Spinal cord (tissue), 10 donors: ENCODE data around the gene PRAMEF2. TPM values are rescaled to one million over a fixed set of nuclear protein-coding genes. Genes with fewer than 3 reads are reported as not detected.
"Not testable (repeated sequence)": the region's sequence is repeated elsewhere in the genome, so short reads cannot be mapped to it uniquely, and the experiment has no call there.

Experiments
- DNase-seq, 6 donors: peaks; one replicate each; pipeline versions ENCODE4 v3.0.0 to v3.0.0-alpha.2; 2013 to 2015; ENCODE audit warnings: low spot score in 6 of 6, low read depth in 4 of 6
- H3K27ac ChIP-seq: one replicate; pipeline ENCODE4 v1.5.1; 2013; ENCODE audit warnings: low read depth, low read length, control low read depth
- H3K27me3 ChIP-seq: one replicate; pipeline ENCODE4 v1.6.1; 2013; ENCODE audit warnings: low read length; ENCODE audit not compliant: control insufficient read depth, insufficient read depth
- H3K36me3 ChIP-seq: one replicate; pipeline ENCODE4 v1.6.1; 2013; ENCODE audit warnings: low read length; ENCODE audit not compliant: control insufficient read depth, insufficient read depth
- H3K4me1 ChIP-seq: one replicate; pipeline ENCODE4 v1.6.1; 2013; ENCODE audit warnings: low read length; ENCODE audit not compliant: control insufficient read depth, insufficient read depth
- H3K4me3 ChIP-seq: one replicate; pipeline ENCODE4 v1.5.1; 2013; ENCODE audit warnings: low read depth, low read length, control low read depth
- H3K9me3 ChIP-seq: one replicate; pipeline ENCODE4 v1.6.1; 2013; ENCODE audit warnings: low read length; ENCODE audit not compliant: control insufficient read depth, insufficient read depth
- WGBS: methylation state at CpG from one replicate; pipeline ENCODE4 v1.1.5; 2013; ENCODE audit warnings: missing lambda C conversion rate; ENCODE audit not compliant: insufficient coverage; 5-methylcytosine and 5-hydroxymethylcytosine counted together
- long read RNA-seq, 4 donors: transcript quantifications; one replicate each; lab custom pipeline, GENCODE V29; 2026
- polyA plus RNA-seq, 2 donors: library from polyadenylated mRNA; unstranded; fragments of 120-200 nt; gene quantifications; one replicate each; pipeline ENCODE4 v1.2.1, GENCODE V29; 2013; ENCODE audit not compliant: insufficient read length in 2 of 2
- total RNA-seq, 2 donors: library from RNA; depleted of rRNA in 1 of 2; stranded (reverse); fragments of 120-200 nt in 1 of 2; fragments of >200 nt in 1 of 2; gene quantifications; one replicate each; pipeline versions ENCODE4 v1.2.3 to v1.2.4, GENCODE V29; 2013 to 2014
- donor health status: healthy.

Gene PRAMEF2, protein sequence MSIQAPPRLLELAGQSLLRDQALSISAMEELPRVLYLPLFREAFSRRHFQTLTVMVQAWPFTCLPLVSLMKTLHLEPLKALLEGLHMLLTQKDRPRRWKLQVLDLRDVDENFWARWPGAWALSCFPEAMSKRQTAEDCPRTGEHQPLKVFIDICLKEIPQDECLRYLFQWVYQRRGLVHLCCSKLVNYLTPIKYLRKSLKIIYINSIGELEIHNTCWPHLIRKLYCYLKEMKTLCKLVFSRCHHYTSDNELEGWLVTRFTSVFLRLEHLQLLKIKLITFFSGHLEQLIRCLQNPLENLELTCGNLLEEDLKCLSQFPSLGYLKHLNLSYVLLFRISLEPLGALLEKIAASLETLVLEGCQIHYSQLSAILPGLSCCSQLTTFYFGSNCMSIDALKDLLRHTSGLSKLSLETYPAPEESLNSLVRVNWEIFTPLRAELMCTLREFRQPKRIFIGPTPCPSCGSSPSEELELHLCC
- total RNA-seq (not detected), polyA plus RNA-seq (not detected)
- long read RNA-seq, donor 1 = 0 reads
- long read RNA-seq, donor 2 = 0 reads
- long read RNA-seq, donor 3 = 0 reads
- long read RNA-seq, donor 4 = 0 reads

- H3K9me3 ChIP-seq, H3K27ac ChIP-seq, H3K4me1 ChIP-seq, H3K4me3 ChIP-seq, H3K27me3 ChIP-seq, H3K36me3 ChIP-seq, DNase-seq: not testable (repeated sequence)
- WGBS = no CpG with 5 or more reads among the region's 2 CpGs
These were observed at the start of gene PRAMEF2 for GRCh38 chr1:12856786-12857185. Gene PRAMEF2 (plus strand): TSS chr1:12857086. CDS start chr1:12859010, 1,924 bp downstream.

DNA sequence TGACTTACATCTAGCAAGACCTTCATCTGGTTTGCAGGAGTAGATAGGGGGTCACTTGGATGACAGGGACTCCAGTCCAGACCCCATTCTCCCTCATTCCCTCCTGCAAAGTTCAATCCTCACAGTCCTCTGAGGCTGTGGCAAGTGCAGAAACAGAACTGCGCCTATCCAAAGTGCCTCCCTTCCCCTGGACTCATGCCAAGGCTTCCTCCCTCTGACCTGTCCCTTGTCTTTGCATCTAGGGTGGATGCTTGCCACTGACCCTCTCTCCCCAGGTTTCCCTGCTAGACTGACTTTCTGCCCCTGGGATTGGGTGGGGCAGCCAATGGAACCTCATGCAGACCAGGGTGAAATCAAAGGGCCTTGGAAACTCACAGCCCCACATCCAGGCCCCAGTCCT is 47.0 kb upstream of the PRAMEF2 start:
- H3K27me3 ChIP-seq = no peaks in the 10 kb centered on the region
- H3K4me3 ChIP-seq = no peak overlapping the region
- WGBS = 100% methylated on average over 1 of the region's 1 CpG
- H3K9me3 ChIP-seq = no peaks in the 10 kb centered on the region
- no peak overlapping the region for H3K27ac ChIP-seq
- DNase-seq = no peak
- H3K4me1 ChIP-seq = no peaks in the 10 kb centered on the region
- no peaks in the 10 kb centered on the region for H3K36me3 ChIP-seq

DNA sequence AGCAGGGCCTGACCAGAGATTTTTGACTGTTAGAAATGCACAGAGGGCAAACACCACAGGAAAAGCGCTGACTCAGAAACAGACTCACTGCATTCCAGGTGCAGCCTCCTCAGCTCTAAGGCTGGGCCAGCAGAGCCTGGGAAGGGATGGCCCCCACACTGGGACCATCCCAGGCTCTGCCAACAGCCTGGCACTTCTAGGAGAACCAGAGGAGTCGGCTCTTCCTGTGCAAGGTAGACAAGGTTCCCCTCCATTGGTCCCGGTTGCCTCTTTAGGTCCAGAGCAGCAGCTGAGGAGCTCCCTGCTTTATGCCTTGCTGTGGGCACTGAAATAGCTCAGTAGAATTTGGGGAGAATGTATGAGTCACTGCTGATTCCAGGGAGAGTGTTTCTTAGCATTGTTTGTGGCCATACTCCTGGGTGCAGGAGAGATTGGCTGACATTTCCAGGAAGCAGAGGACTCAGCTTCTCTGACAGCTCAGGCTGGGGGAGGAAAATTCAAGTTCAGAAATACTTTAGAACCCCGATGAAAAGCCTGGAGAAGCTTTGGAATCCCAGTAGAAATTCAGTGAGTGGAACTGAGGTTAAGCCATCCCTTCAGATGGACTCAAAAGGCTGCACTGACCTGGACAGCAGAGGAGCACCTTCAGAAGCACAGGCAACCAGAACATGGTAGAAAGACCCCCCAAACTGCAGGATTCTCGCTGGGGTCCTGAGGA is 46.0 kb upstream of the PRAMEF2 start:
- Histone ChIP-seq H3K9me3 (no peaks in the 10 kb centered on the region), H3K4me1 (no peaks in the 10 kb centered on the region), H3K27ac (no peak overlapping the region), H3K4me3 (no peak overlapping the region), H3K27me3 (no peaks in the 10 kb centered on the region), H3K36me3 (no peaks in the 10 kb centered on the region)
- DNase-seq = no peak
- WGBS = 76% methylated on average over 5 of the region's 5 CpGs

GRCh38 chr1:12811409-12811784 is 45.5 kb upstream of the PRAMEF2 start:
- Histone ChIP-seq H3K4me3 (no peak overlapping the region), H3K9me3 (no peaks in the 10 kb centered on the region), H3K27me3 (no peaks in the 10 kb centered on the region), H3K36me3 (no peaks in the 10 kb centered on the region), H3K27ac (no peak overlapping the region), H3K4me1 (no peaks in the 10 kb centered on the region)
- DNase-seq = no peak
- WGBS = 100% methylated on average over 1 of the region's 2 CpGs

DNA sequence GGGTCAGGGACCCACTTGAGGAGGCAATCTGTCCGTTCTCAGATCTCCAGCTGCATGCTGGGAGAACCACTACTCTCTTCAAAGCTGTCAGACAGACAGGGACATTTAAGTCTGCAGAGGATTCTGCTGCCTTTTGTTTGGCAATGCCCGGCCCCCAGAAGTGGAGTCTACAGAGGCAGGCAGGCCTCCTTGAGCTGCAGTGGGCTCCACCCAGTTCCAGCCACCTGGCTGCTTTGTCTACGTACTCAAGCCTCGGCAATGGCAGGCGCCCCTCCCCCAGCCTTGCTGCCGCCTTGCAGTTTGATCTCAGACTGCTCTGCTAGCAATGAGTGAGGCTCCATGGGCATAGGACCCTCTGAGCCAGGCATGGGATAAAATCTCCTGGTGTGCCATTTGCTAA is 37.8 kb upstream of the PRAMEF2 start:
- H3K9me3 ChIP-seq, H3K4me3 ChIP-seq, H3K36me3 ChIP-seq, H3K27ac ChIP-seq, DNase-seq, H3K27me3 ChIP-seq, H3K4me1 ChIP-seq: not testable (repeated sequence)
- WGBS = 87% methylated on average over 5 of the region's 6 CpGs

DNA sequence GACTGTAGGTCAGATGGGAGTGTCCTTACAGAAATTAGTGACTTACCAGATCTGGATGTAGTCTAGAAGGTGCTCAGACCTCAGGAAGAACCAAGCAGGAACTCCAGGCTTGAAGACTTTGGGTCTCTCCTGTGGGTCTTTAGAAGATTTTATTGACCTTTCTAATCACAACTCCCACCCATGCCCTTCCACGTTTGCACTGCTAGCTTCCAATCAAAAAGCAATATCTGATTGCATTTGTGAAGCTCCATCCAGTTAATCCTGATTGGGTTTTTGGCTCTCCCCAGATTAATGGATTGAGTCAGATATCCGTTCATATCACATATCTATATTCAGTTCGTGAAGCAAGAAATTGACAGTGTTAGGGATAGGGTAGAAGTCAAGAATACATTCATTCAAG is 25.6 kb upstream of the PRAMEF2 start, which contains the start of gene PRAMEF11:
PRAMEF11 (minus strand) TSS at position 101 of the 400 bp plus-strand sequence. CDS start 2,621 bp downstream, outside the sequence.
- not testable (repeated sequence) for H3K27ac ChIP-seq, H3K9me3 ChIP-seq, DNase-seq, H3K4me1 ChIP-seq, H3K36me3 ChIP-seq, H3K4me3 ChIP-seq, H3K27me3 ChIP-seq
- 67% methylated on average over 1 of the region's 3 CpGs for WGBS

DNA sequence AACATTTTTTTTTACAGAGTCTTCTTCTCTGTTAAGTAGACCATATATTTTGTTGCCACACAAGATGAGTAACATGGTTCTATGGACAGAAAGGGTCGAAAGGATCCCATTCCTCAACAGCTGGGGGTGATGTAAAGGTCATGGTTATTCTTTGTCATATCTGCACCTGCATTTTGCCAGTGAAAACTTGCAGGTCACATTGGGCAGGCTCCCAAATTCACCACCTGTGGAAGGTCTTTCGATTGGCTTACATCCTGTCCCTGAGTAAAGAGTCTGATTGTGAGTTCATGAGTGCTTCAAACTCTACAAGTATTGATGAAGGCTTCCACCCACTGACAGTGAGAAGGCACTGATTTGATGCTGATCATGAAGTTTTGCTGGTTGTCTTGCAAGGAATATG is 23.6 kb upstream of the PRAMEF2 start:
- 67% methylated on average over 1 of the region's 2 CpGs for WGBS
- H3K4me1 ChIP-seq, H3K36me3 ChIP-seq, DNase-seq, H3K4me3 ChIP-seq, H3K9me3 ChIP-seq, H3K27ac ChIP-seq, H3K27me3 ChIP-seq: not testable (repeated sequence)

DNA sequence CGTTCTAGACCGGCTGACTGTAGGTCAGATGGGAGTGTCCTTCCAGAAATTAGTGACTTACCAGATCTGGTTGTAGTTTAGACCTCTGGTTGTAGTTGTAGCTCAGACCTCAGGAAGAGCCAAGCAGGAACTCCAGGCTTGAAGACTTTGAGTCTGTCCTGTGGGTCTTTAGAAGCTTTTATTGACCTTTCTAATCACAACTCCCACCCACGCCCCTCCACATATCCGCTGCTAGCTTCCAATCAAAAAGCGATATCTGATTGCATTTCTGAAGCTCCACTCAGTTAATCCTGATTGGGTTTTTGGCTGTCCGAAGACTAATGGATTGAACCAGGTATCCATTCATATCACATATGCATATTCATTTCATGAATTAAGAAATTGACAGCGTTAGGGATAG is 8.3 kb upstream of the PRAMEF2 start, which contains the start of gene HNRNPCL1:
HNRNPCL1 (minus strand) TSS at position 101 of the 400 bp plus-strand sequence. CDS start 431 bp downstream, outside the sequence.
- H3K9me3 ChIP-seq, H3K36me3 ChIP-seq, H3K27me3 ChIP-seq, H3K4me1 ChIP-seq, DNase-seq, H3K27ac ChIP-seq, H3K4me3 ChIP-seq: not testable (repeated sequence)
- 95% methylated on average over 3 of the region's 7 CpGs for WGBS

GRCh38 chr1:12851779-12852178 is 5.1 kb upstream of the PRAMEF2 start:
- WGBS = 80% methylated on average over 1 of the region's 4 CpGs
- no peak overlapping the region for H3K27ac ChIP-seq
- H3K4me3 ChIP-seq = no peak overlapping the region
- no peak for DNase-seq
- no peaks in the 10 kb centered on the region for H3K36me3 ChIP-seq
- H3K4me1 ChIP-seq = no peaks in the 10 kb centered on the region
- H3K9me3 ChIP-seq = no peaks in the 10 kb centered on the region
- no peaks in the 10 kb centered on the region for H3K27me3 ChIP-seq
